Activated T-cell treated with anti-CD3 and anti-CD28 coated beads, Interleukin-2, amount 50 U/mL, for 72 hours (primary cell): ENCODE data around the gene FOLR3. TPM values are rescaled to one million over a fixed set of nuclear protein-coding genes. Genes with fewer than 3 reads are reported as not detected.
"Not testable (repeated sequence)": the region's sequence is repeated elsewhere in the genome, so short reads cannot be mapped to it uniquely, and the experiment has no call there.

Experiments
- ATAC-seq, 2 donors: fragments of 150-1000 bp; cut with Tn5 transposase; replicated peaks in 1 of 2; 2 replicates each; pipeline ENCODE4 v1.10.0; 2021; ENCODE audit warnings: moderate library complexity in 2 of 2, mild to moderate bottlenecking in 1 of 2
- DNase-seq, 2 donors: peaks; one replicate each; pipeline ENCODE4 v3.0.0; 2021 to 2022; ENCODE audit warnings: mixed read lengths in 1 of 2
- H3K27ac Mint-ChIP-seq: one replicate; pipeline ENCODE4 v1.8.0; 2022; ENCODE audit warnings: mild to moderate bottlenecking, moderate library complexity, mixed read lengths
- H3K27me3 Mint-ChIP-seq: one replicate; pipeline ENCODE4 v1.8.0; 2022; ENCODE audit warnings: low read depth, mixed read lengths
- H3K36me3 Mint-ChIP-seq, 2 donors: one replicate each; pipeline ENCODE4 v1.8.0; 2022; ENCODE audit warnings: mixed read lengths in 2 of 2, mild to moderate bottlenecking in 1 of 2; ENCODE audit not compliant: insufficient read depth in 2 of 2
- H3K4me1 Mint-ChIP-seq: one replicate; pipeline ENCODE4 v1.8.0; 2022; ENCODE audit warnings: low read depth, mixed read lengths
- H3K4me3 Mint-ChIP-seq, 2 donors: one replicate each; pipeline ENCODE4 v1.8.0; 2022; ENCODE audit warnings: mild to moderate bottlenecking in 2 of 2, mixed read lengths in 2 of 2, moderate library complexity in 2 of 2
- H3K9me3 Mint-ChIP-seq, 2 donors: one replicate each; pipeline ENCODE4 v1.8.0; 2022; ENCODE audit warnings: mixed read lengths in 2 of 2
- total RNA-seq, 2 donors: library from RNA; stranded (reverse); gene quantifications; one replicate each; pipeline ENCODE4 v1.2.3, GENCODE V29; 2022

The FOLR3 gene
- total RNA-seq, 2 donors from 2014 or later: not detected

DNA sequence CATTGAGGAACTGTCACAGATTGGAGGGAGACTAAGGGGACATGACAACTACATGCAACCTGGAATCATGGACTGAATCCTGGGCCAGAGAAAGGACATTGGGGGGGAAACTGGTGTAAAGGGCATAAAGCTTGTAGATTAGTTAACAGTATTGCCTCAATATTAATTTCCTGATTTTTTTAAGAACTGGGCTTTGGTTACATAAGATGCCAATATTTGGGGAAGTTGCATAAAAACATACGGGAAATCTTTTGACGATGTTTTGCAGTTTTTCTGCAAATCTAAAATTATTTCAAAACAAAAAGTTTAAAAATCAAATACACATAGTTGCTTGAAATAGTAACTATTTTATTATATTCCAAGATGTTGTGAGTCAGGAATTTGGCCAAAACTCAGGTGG is 2.9 kb upstream of the FOLR3 start:
- Mint-ChIP-seq H3K36me3 (peaks cover 10 to 16% of the 10 kb centered on the region in 2 donors), H3K27ac (no peak overlapping the region), H3K9me3 (peaks cover 9 to 14% of the 10 kb centered on the region in 2 donors), H3K4me3 (no peak overlapping the region), H3K4me1 (no peaks in the 10 kb centered on the region), H3K27me3 (peaks cover 26% of the 10 kb centered on the region)
- ATAC-seq (no peak), DNase-seq (no peak)

GRCh38 chr11:72135891-72136683 is 562 bp downstream of the FOLR3 start:
- no peak for ATAC-seq
- Mint-ChIP-seq H3K4me1 (peaks cover 13% of the 10 kb centered on the region), H3K27me3 (peaks cover 21% of the 10 kb centered on the region), H3K4me3 (no peak overlapping the region), H3K27ac (no peak overlapping the region), H3K9me3 (no peaks in the 10 kb centered on the region), H3K36me3 (no peaks in the 10 kb centered on the region)
- no peak for DNase-seq

DNA sequence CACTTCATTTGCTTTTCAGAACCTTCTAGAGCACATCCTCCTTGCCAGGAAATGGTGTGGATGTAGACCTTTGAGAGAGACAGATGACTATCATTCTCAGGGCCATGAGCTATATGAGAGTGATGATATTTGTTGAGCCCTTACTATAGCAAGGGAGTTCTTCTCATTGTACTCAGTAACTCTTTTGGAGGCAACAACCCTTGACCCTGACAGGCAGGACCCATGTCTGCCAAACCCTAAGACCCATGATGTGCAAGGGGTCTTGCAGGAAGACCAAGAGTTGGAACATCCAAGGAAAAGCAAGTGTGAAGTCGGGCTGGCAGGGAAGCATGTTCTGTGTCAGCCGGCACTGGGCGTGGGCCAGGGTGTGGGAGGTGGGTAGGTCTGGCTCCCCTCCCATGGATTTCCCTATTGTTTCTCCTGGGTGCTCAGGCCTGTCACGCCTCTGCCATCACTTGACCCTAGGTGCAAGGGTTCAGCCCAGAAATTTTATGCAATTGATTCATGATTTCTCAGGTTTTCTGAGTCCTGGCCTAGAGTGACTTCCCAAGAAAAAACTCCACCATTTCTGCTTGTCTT is 1.2 kb downstream of the FOLR3 start:
- DNase-seq: peak in 1 of 2 donors; percentile 27
- Mint-ChIP-seq H3K4me1 (peaks cover 20% of the 10 kb centered on the region), H3K36me3 (no peaks in the 10 kb centered on the region), H3K4me3 (no peak overlapping the region), H3K9me3 (no peaks in the 10 kb centered on the region), H3K27me3 (peaks cover 22% of the 10 kb centered on the region), H3K27ac (no peak overlapping the region)
- peak; percentile 48 to 66 for ATAC-seq

- ATAC-seq: no peak
- no peak overlapping the region for H3K27ac Mint-ChIP-seq
- DNase-seq: no peak
- no peak overlapping the region for H3K4me3 Mint-ChIP-seq
- H3K9me3 Mint-ChIP-seq: no peaks in the 10 kb centered on the region
- peaks cover 23% of the 10 kb centered on the region for H3K4me1 Mint-ChIP-seq
- H3K36me3 Mint-ChIP-seq: no peaks in the 10 kb centered on the region
- H3K27me3 Mint-ChIP-seq: peaks cover 11% of the 10 kb centered on the region
These were observed 3.4 kb downstream of the FOLR3 start for GRCh38 chr11:72138821-72139390.

DNA sequence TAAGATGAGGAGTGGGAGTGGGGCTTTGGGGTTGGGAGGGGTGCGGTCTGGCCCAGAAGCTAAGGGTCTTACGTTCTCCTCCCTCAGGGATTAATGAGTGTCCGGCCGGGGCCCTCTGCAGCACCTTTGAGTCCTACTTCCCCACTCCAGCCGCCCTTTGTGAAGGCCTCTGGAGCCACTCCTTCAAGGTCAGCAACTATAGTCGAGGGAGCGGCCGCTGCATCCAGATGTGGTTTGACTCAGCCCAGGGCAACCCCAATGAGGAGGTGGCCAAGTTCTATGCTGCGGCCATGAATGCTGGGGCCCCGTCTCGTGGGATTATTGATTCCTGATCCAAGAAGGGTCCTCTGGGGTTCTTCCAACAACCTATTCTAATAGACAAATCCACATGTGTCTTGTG is 4.0 kb downstream of the FOLR3 start:
- H3K4me3 Mint-ChIP-seq: no peak overlapping the region
- H3K27me3 Mint-ChIP-seq: peaks cover 11% of the 10 kb centered on the region
- no peak overlapping the region for H3K27ac Mint-ChIP-seq
- DNase-seq (no peak), ATAC-seq (no peak)
- no peaks in the 10 kb centered on the region for H3K9me3 Mint-ChIP-seq
- H3K36me3 Mint-ChIP-seq: no peaks in the 10 kb centered on the region
- peaks cover 23% of the 10 kb centered on the region for H3K4me1 Mint-ChIP-seq

GRCh38 chr11:72140661-72141060 is 5.1 kb downstream of the FOLR3 start:
- no peak overlapping the region for H3K27ac Mint-ChIP-seq
- ATAC-seq: peak in 1 of 2 donors; percentile 16

GRCh38 chr11:72141066-72141465 is 5.5 kb downstream of the FOLR3 start:
- Mint-ChIP-seq H3K4me1 (peaks cover 23% of the 10 kb centered on the region), H3K36me3 (no peaks in the 10 kb centered on the region), H3K4me3 (peak overlapping the region; percentile 14 to 58), H3K27me3 (peaks cover 11% of the 10 kb centered on the region), H3K9me3 (no peaks in the 10 kb centered on the region), H3K27ac (no peak overlapping the region)
- DNase-seq (peak; percentile 65 to 70), ATAC-seq (peak; percentile 87 to 89)

More at GRCh38 chr11:72140661-72141060, 5.1 kb downstream of the FOLR3 start:
- Mint-ChIP-seq H3K9me3 (no peaks in the 10 kb centered on the region), H3K4me1 (peaks cover 23% of the 10 kb centered on the region), H3K27me3 (peaks cover 11% of the 10 kb centered on the region), H3K4me3 (peak overlapping the region; percentile 14 to 58), H3K36me3 (no peaks in the 10 kb centered on the region)
- DNase-seq: no peak

DNA sequence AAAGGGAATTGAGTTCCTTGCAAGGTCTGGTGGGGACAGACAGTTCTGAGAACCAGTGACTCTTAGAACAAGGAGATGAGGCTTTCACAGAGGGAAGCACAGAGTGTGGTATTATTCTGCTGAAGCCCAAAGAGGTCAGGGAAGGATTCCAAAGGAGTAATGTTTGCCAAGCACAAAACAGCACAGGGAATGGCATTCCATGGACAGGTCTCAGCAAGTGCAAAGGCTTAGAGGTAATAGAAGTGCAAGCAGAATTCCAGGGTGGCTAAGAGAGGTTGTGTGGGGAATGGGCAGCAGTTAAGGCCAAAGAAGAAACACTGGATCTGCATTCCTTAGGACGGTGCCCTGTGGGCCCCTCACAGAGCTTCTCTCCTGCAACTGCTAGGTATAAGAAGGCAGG is 6.6 kb downstream of the FOLR3 start:
- Mint-ChIP-seq H3K27me3 (peaks cover 11% of the 10 kb centered on the region), H3K4me1 (peaks cover 23% of the 10 kb centered on the region), H3K4me3 (peak overlapping the region in 1 of 2 donors; percentile 58)
- not testable (repeated sequence) for H3K9me3 Mint-ChIP-seq, H3K27ac Mint-ChIP-seq, H3K36me3 Mint-ChIP-seq, ATAC-seq, DNase-seq

- H3K36me3 Mint-ChIP-seq, H3K4me3 Mint-ChIP-seq, ATAC-seq, H3K9me3 Mint-ChIP-seq, H3K27ac Mint-ChIP-seq, DNase-seq: not testable (repeated sequence)
- peaks cover 11% of the 10 kb centered on the region for H3K27me3 Mint-ChIP-seq
- H3K4me1 Mint-ChIP-seq: peaks cover 23% of the 10 kb centered on the region
These were observed 7.0 kb downstream of the FOLR3 start for GRCh38 chr11:72142543-72142942.

GRCh38 chr11:72144807-72145565 is 9.5 kb downstream of the FOLR3 start:
- Mint-ChIP-seq H3K27me3 (peaks cover 7% of the 10 kb centered on the region), H3K36me3 (no peaks in the 10 kb centered on the region), H3K4me3 (no peak overlapping the region), H3K9me3 (no peaks in the 10 kb centered on the region), H3K4me1 (peaks cover 19% of the 10 kb centered on the region), H3K27ac (no peak overlapping the region)
- ATAC-seq: no peak
- no peak for DNase-seq

DNA sequence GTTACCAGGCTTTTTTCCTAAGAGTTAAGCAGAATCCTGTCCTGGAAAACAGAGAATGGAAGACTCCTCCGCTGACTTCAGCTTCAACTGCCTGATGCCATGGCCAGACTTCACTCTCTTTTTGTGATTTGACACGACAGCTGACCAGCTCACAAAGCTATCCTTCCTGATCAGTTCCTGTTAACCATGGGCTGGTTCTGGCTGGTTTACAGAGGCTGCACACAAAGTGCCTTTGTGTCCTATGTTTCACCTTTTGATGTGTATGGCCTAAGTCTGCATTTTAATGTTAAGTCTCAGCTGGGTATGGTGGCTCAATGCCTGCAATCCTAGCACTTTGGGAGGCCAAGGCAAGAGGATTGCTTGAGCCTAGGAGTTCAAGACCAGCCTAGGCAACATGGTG is 11.1 kb downstream of the FOLR3 start:
- H3K27me3 Mint-ChIP-seq: peaks cover 6% of the 10 kb centered on the region
- DNase-seq (no peak), ATAC-seq (no peak)
- no peak overlapping the region for H3K27ac Mint-ChIP-seq
- H3K9me3 Mint-ChIP-seq: no peaks in the 10 kb centered on the region
- no peak overlapping the region for H3K4me3 Mint-ChIP-seq
- no peaks in the 10 kb centered on the region for H3K36me3 Mint-ChIP-seq
- H3K4me1 Mint-ChIP-seq: peaks cover 5% of the 10 kb centered on the region

DNA sequence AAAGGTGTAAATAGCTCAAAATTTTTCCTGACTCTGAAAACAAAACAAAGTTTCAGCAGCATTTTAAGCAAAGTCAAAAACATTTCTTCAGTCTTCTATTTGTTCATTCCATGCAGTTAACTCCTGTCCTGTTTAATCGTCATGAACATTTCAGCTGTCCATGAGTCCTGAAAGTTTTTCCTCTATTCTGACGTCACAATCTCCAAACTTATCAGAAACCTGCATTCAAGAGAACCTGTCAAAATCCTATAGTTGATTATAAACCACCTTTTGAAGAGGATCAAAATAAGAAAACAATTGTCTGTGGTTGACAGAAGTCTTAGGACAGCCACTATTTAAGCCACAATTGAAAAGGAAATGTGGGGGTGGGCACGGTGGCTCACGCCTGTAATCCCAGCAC is 15.4 kb downstream of the FOLR3 start:
- no peaks in the 10 kb centered on the region for H3K9me3 Mint-ChIP-seq
- H3K4me3 Mint-ChIP-seq: no peak overlapping the region

GRCh38 chr11:72153874-72154273 is 18.3 kb downstream of the FOLR3 start:
- ATAC-seq, H3K4me1 Mint-ChIP-seq, H3K4me3 Mint-ChIP-seq, H3K36me3 Mint-ChIP-seq, DNase-seq, H3K27ac Mint-ChIP-seq, H3K9me3 Mint-ChIP-seq: not testable (repeated sequence)
- peaks cover 20% of the 10 kb centered on the region for H3K27me3 Mint-ChIP-seq

More for the DNA sequence above, 15.4 kb downstream of the FOLR3 start:
- peaks cover 11% of the 10 kb centered on the region for H3K27me3 Mint-ChIP-seq
- DNase-seq: no peak
- no peaks in the 10 kb centered on the region for H3K4me1 Mint-ChIP-seq
- H3K27ac Mint-ChIP-seq: no peak overlapping the region
- H3K36me3 Mint-ChIP-seq: no peaks in the 10 kb centered on the region
- ATAC-seq: no peak
